GM08714 (cell line): Measurements from ENCODE around the gene CRB2.

ENCODE experiments used
- H3K4me3 ChIP-seq: fragments of 200-500 bp; sonication (Bioruptor generic); 2 replicates; pipeline ENCODE4 v1.5.1; 2014; ENCODE audit warnings: mild to moderate bottlenecking, low read length, inconsistent platforms
- ZNF274 ChIP-seq: IDR thresholded peaks from 2 replicates; pipeline ENCODE4 v1.6.1; 2012; ENCODE audit warnings: mild to moderate bottlenecking, low read depth, low read length

CRB2 gene

GRCh38 chr9:123424552-123425225, 68.7 kb downstream of the CRB2 start:
- TF ChIP-seq ZNF274, result no peak
- no peak overlapping the region for H3K4me3 ChIP-seq

- no peak overlapping the region for H3K4me3 ChIP-seq
- no peak for TF ChIP-seq ZNF274
These were observed 69.3 kb downstream of the CRB2 start for GRCh38 chr9:123425261-123425821.

GRCh38 chr9:123425836-123426365, 69.9 kb downstream of the CRB2 start:
- TF ChIP-seq ZNF274, result no peak
- H3K4me3 ChIP-seq, result no peak overlapping the region

GRCh38 chr9:123426406-123426805, 70.4 kb downstream of the CRB2 start:
- no peak for TF ChIP-seq ZNF274
- no peak overlapping the region for H3K4me3 ChIP-seq
